ENCODE results near the gene VAX1.
"Not testable (repeated sequence)": the region's sequence is repeated elsewhere in the genome, so short reads cannot be mapped to it uniquely, and the experiment has no call there.

VAX1 gene, protein sequence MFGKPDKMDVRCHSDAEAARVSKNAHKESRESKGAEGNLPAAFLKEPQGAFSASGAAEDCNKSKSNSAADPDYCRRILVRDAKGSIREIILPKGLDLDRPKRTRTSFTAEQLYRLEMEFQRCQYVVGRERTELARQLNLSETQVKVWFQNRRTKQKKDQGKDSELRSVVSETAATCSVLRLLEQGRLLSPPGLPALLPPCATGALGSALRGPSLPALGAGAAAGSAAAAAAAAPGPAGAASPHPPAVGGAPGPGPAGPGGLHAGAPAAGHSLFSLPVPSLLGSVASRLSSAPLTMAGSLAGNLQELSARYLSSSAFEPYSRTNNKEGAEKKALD

DNA sequence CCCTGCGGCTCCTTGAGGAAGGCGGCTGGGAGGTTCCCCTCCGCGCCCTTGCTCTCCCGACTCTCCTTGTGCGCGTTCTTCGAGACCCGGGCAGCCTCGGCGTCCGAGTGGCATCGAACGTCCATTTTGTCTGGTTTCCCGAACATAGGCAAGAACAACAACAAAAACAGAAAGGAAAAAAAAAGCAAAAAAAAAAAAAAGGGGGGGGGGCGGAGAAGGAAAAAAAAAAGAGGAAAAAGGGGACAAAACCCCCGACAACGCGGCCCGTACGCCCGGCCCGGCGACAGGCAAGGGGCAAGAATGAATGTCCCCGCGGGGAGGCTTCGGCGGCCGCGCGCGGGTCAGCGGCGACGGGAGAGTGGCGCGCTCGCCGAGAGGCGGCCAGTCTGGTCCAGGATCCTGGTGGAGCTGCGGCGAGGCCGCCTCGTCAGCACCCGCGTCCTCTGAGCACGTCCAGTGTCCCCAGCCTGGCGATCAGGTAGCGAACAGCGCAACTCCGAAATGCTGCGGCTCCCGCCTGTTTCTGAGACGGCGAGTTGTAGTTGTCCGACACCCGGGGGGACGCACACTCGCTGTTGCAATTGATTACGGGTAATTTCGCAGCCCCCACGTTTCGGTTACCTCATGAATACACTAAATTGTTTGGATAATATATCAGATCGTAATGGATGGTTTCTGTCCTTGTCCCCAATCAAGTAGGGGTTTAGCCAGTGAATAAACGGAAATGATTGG, at the start of gene VAX1:
TSS of gene VAX1 (minus strand) at position 360 of the 732 bp plus-strand sequence. CDS start at position 146, 214 bp downstream.
- Mint-ChIP-seq H3K36me3 (ENCODE audit: low read depth) (no peaks in the 10 kb centered on the region), H3K4me1 (ENCODE audit: low read depth) (peaks cover 28% of the 10 kb centered on the region), H3K27me3 (peaks cover 85% of the 10 kb centered on the region), H3K9me3 (no peaks in the 10 kb centered on the region), H3K4me3 (peak within 1 kb of the TSS; percentile 8), H3K27ac (no peak within 1 kb of the TSS)
- no peak for DNase-seq

DNA sequence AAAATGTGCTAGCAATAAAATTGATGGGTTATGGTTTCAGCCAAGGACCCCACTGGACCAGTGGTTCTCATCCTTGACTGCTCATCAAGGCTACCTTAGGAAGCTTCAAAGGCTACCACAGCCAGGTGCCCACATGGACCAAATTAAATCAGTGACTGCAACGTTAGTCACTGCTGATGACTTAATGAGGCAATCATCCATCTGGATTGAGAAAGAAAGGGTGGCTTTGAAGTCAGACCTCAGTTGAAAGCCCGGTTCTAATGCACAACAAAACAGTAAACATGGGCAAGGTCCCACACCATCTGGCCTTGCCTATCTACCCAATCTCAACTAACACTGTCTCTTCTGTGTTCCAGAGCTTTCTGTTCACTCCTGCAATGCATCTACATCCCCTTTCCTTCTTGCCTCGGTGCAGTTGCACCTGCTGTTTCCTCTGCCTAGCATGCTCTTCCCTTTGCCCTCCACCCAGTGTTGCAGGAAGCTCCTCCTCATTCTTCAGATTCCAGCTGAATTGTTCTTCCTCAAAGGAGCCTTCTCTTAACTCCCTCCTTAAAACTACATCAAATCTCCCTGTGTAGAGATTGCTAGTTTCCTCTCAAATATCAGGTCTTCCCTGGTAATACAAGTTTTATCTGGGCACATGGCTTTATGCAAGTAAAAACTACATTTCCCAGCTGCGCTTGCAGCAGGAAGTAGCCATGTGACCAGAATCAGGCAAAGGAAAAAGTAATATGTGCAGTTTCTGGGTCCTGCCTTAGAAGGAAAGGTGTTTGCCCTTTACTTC, 49.0 kb upstream of the VAX1 start:
- Mint-ChIP-seq H3K27me3 (peaks cover 20% of the 10 kb centered on the region), H3K27ac (no peak overlapping the region), H3K36me3 (ENCODE audit: low read depth) (no peaks in the 10 kb centered on the region), H3K9me3 (peaks cover 8% of the 10 kb centered on the region), H3K4me1 (ENCODE audit: low read depth) (no peaks in the 10 kb centered on the region), H3K4me3 (no peak overlapping the region)
- no peak for DNase-seq

- H3K27me3 Mint-ChIP-seq: peaks cover 24% of the 10 kb centered on the region
- not testable (repeated sequence) for H3K4me3 Mint-ChIP-seq; H3K9me3 Mint-ChIP-seq; H3K4me1 Mint-ChIP-seq (ENCODE audit: low read depth); H3K27ac Mint-ChIP-seq; DNase-seq; H3K36me3 Mint-ChIP-seq (ENCODE audit: low read depth)
Measured at GRCh38 chr10:117185817-117186216, 47.7 kb upstream of the VAX1 start.

DNA sequence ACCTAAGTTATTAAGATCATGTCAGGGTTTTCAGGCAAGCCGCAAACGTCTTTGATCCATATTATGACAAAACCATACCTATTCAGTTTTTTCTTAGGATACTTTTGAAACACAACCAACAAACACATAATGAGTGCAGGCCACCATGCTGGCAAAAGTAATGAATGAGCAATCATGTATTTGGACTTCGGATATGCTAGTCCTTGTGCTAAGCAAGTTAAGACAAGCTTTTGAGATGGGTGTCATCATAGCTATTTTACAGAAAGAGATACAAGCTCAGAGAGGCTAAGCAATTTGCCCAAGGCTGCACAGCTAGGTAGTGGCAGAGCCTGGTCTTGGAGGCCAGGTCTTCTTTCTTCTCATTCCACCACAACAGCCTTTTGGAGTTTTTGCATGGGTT, 46.8 kb upstream of the VAX1 start:
- Mint-ChIP-seq H3K27ac (no peak overlapping the region), H3K4me1 (ENCODE audit: low read depth) (no peaks in the 10 kb centered on the region), H3K4me3 (no peak overlapping the region), H3K36me3 (ENCODE audit: low read depth) (no peaks in the 10 kb centered on the region), H3K9me3 (peaks cover 7% of the 10 kb centered on the region), H3K27me3 (peaks cover 34% of the 10 kb centered on the region)
- DNase-seq: no peak

DNA sequence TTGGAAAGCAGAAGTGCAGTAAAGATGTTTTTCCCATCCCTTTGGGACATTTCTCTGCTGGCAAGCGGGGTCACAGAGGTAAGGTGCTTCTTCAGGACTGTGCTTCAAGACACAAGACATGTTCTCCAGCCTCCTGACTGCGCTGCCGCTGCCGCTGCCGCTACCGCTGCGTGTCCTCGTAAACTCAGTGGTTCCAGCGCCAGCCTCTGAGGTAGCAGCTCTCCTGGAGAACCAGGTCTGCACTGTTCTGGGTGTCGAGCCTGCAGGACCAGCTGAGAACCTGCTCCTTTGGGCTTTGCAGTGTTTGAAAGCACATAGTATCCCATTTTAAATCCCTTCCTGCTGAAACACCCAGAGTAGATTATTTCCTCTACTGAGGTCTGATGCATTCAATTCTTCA, 46.2 kb upstream of the VAX1 start:
- Mint-ChIP-seq H3K27ac (no peak overlapping the region), H3K36me3 (ENCODE audit: low read depth) (no peaks in the 10 kb centered on the region), H3K9me3 (peaks cover 4% of the 10 kb centered on the region), H3K4me1 (ENCODE audit: low read depth) (no peaks in the 10 kb centered on the region), H3K27me3 (peaks cover 31% of the 10 kb centered on the region), H3K4me3 (no peak overlapping the region)
- no peak for DNase-seq

DNA sequence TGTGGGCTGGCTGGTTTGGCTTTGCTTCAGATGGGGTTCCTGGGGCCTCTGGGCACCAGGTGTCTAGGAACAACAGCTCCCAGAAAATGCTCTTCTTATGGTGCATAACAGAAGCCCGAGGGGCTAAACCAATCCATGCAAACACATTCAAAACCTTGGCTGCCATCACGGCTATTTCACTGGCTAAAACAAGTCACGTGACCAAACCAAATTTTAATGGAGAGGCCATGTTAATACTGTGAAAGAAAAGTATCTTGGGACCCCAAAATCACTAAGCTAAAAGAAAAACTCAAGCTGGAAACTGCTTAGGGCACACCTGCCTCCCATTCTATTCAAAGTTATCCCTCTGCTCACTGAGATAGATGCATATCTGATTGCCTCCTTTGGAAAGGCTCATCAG, 40.1 kb upstream of the VAX1 start:
- H3K27ac Mint-ChIP-seq: no peak overlapping the region
- no peaks in the 10 kb centered on the region for H3K9me3 Mint-ChIP-seq
- no peak for DNase-seq
- no peak overlapping the region for H3K4me3 Mint-ChIP-seq
- no peaks in the 10 kb centered on the region for H3K36me3 Mint-ChIP-seq (ENCODE audit: low read depth)
- H3K27me3 Mint-ChIP-seq: peaks cover 34% of the 10 kb centered on the region
- peaks cover 20% of the 10 kb centered on the region for H3K4me1 Mint-ChIP-seq (ENCODE audit: low read depth)

DNA sequence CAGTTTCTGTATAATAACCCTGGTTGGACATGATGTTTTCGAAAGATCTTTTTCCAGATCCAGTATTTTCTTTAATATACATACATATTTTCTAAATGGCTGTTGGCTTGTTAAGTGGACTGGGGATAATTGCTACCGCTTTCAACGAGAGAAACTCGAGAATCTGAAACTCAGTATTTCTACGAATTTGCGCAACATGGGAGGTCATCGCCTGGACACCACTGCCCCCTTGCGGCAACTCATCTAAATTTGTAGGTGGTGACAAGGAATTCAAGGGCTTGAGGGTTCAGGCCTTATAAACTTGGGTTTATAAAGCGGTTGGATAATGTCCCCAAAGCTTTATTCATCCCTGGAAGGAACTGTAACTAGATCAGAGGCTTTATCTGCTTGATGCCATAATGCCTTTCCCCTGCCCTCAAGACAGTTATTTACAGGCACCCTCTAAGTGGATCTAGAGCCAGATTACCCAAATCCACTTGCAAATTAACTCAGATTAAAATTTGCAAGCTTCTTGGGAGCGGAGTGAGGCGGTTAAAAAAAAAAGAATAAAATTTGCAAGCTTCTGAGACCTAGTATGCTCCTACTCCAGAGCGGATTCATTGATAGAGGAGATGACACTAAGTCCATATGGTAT, 37.9 kb upstream of the VAX1 start:
- no peaks in the 10 kb centered on the region for H3K9me3 Mint-ChIP-seq
- peak; percentile 81 for DNase-seq
- H3K27ac Mint-ChIP-seq: no peak overlapping the region
- peaks cover 41% of the 10 kb centered on the region for H3K27me3 Mint-ChIP-seq
- peak overlapping the region; percentile 77 for H3K4me3 Mint-ChIP-seq
- peaks cover 20% of the 10 kb centered on the region for H3K4me1 Mint-ChIP-seq (ENCODE audit: low read depth)
- H3K36me3 Mint-ChIP-seq (ENCODE audit: low read depth): no peaks in the 10 kb centered on the region

- peak overlapping the region; percentile 64 for H3K27ac Mint-ChIP-seq
- DNase-seq: no peak
Measured at GRCh38 chr10:117175215-117175900, 37.3 kb upstream of the VAX1 start.

DNA sequence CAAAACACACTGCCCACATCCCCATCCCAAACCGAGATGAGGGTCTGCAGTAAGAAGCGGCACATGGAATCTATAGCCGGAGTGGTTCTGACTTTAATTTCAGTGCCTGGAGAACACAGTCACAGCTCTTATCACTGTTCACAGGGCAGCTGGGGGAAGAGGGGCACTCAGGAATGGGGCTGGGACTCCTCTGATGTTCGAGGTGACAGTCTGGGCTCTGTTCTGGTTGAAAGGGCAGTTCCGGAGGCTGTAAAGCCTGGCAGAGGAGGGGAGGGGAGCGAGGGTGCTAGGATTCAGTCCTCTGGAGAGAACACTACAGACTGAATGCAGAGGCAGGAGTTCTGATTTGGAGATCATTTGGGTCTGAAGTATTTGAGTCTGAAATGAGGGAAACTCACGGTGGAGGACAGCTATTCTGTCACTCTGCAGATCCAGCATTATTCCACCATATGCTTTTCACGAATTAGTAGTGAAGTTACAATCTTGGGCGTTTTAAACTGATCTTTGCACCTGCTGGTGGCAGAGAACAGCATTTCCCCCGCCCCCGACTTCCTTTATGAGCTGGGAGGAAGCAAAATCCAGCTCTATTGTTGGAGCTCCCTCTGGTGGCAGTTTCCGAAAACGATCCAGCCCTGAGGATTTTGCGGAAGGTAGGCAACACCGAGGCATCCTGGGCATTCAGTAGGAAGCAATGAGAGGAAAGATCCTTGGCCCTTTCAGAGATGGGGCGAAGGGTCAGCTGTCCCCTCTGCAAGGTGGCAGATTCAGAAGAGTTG, 36.6 kb upstream of the VAX1 start:
- Mint-ChIP-seq H3K4me1 (ENCODE audit: low read depth) (peaks cover 20% of the 10 kb centered on the region), H3K36me3 (ENCODE audit: low read depth) (no peaks in the 10 kb centered on the region), H3K27ac (peak overlapping the region; percentile 64), H3K4me3 (peak overlapping the region; percentile 77), H3K9me3 (no peaks in the 10 kb centered on the region), H3K27me3 (peaks cover 41% of the 10 kb centered on the region)
- peak; percentile 89 for DNase-seq

More at GRCh38 chr10:117175215-117175900, 37.3 kb upstream of the VAX1 start:
- peak overlapping the region; percentile 77 for H3K4me3 Mint-ChIP-seq
- peaks cover 40% of the 10 kb centered on the region for H3K27me3 Mint-ChIP-seq
- no peaks in the 10 kb centered on the region for H3K36me3 Mint-ChIP-seq (ENCODE audit: low read depth)
- peaks cover 20% of the 10 kb centered on the region for H3K4me1 Mint-ChIP-seq (ENCODE audit: low read depth)
- no peaks in the 10 kb centered on the region for H3K9me3 Mint-ChIP-seq

DNA sequence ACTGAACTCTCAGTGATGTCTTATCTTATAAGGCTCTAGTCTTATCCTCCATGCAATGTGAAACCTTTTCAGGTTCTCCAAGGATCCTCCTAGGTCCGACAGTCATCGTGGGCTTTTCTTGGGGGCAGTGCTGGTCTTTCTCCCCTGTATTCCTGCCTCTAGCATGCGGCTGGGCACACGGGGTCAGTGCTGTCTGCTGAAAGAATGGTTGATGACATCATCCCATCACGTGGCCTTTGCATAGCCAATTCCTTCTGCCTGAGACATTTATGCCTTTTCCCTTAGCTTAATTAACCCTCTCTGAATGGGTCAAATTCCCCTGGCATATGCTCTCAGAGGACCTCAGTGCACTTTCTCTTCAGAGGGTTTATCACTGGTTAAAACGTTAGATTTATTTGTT, 32.2 kb upstream of the VAX1 start:
- no peak for DNase-seq
- Mint-ChIP-seq H3K4me1 (ENCODE audit: low read depth) (peaks cover 39% of the 10 kb centered on the region), H3K9me3 (no peaks in the 10 kb centered on the region), H3K27ac (no peak overlapping the region), H3K4me3 (no peak overlapping the region), H3K36me3 (ENCODE audit: low read depth) (no peaks in the 10 kb centered on the region), H3K27me3 (peaks cover 79% of the 10 kb centered on the region)

- H3K4me1 Mint-ChIP-seq (ENCODE audit: low read depth): peaks cover 38% of the 10 kb centered on the region
- DNase-seq: no peak
- H3K9me3 Mint-ChIP-seq: no peaks in the 10 kb centered on the region
- H3K27ac Mint-ChIP-seq: no peak overlapping the region
- H3K27me3 Mint-ChIP-seq: peaks cover 85% of the 10 kb centered on the region
- H3K36me3 Mint-ChIP-seq (ENCODE audit: low read depth): no peaks in the 10 kb centered on the region
- no peak overlapping the region for H3K4me3 Mint-ChIP-seq
Measured at GRCh38 chr10:117169480-117169879, 31.4 kb upstream of the VAX1 start.

DNA sequence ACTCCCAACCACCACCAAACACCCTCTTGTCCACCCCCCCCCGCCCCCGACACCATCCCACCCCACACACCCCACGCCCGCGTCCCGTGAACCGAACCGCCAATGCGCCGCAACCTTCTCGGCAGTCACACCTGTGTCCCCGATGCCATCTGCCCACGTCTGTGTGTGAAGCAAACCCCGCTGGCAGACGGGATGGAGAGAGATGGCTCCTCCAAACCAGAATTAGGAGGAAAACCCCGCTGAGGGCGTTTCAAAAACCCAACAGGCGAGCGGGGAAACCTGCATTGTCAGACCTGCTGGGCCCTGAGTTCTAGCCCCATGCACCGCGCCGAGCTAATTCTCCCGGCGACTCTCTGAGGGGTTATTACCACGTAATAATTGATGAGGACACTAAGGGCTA, 30.7 kb upstream of the VAX1 start:
- no peak overlapping the region for H3K27ac Mint-ChIP-seq
- H3K4me1 Mint-ChIP-seq (ENCODE audit: low read depth): peaks cover 38% of the 10 kb centered on the region
- no peaks in the 10 kb centered on the region for H3K9me3 Mint-ChIP-seq
- no peak overlapping the region for H3K4me3 Mint-ChIP-seq
- DNase-seq: peak; percentile 35
- no peaks in the 10 kb centered on the region for H3K36me3 Mint-ChIP-seq (ENCODE audit: low read depth)
- peaks cover 90% of the 10 kb centered on the region for H3K27me3 Mint-ChIP-seq

Data from activated T-cell treated with anti-CD3 and anti-CD28 coated beads, Interleukin-2, amount 50 U/mL, for 24 hours (primary cell).